Measurements from ENCODE around the gene DNAJC30. TPM values are rescaled to one million over a fixed set of nuclear protein-coding genes. Genes with fewer than 3 reads are reported as not detected.

DNAJC30 gene
- total RNA-seq, 1 experiment from 2014 or later, result 8.5 TPM

DNA sequence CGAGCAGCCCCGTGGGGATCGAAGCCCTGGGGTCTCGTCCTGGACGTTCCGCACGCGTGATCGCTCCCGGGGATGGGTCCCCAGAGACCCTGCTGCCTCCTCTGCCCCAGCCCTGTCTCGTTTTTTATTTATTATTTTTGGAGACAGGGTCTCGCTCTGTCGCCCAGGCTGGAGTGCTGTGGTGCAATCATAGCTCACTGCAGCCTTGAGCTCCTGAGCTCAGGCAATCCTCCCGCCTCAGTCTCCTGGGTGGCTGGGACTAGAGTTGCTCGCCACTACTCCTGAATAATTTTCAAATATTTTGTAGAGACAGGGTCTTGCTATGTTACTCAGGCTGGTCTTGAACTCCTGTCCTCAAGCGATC is 36.5 kb upstream of the DNAJC30 start:
- Histone ChIP-seq H3K9ac (ENCODE audit: low read length) (peak overlapping the region; percentile 34; the same call in 1 of the 2 replicates), H3K36me3 (ENCODE audit: control insufficient read depth in 1 of 2, insufficient read depth in 2 of 2, low read length in 2 of 2) (no peaks in the 10 kb centered on the region), H3K79me2 (ENCODE audit: insufficient read depth, low read length) (peaks cover 40% of the 10 kb centered on the region), H3K9me2 (ENCODE audit: insufficient read depth) (no peaks in the 10 kb centered on the region), H3K4me1 (ENCODE audit: control insufficient read depth in 1 of 2, insufficient read depth in 2 of 2, low read length in 2 of 2) (peaks cover 55 to 65% of the 10 kb centered on the region in 2 experiments), H3K4me2 (ENCODE audit: low read length) (peak overlapping the region; percentile 77), H3K27ac (ENCODE audit: low read depth, low read length) (no peak overlapping the region), H3K4me3 (replicated peaks in 1 of 2; ENCODE audit: low read depth in 1 of 2, low read length in 2 of 2) (peak overlapping the region; percentile 31 to 44), H3K27me3 (ENCODE audit: insufficient read depth, low read length) (no peaks in the 10 kb centered on the region), H3K9me3 (ENCODE audit: control insufficient read depth in 1 of 2, insufficient read depth in 1 of 2, low read depth in 1 of 2, low read length in 2 of 2) (no peaks in the 10 kb centered on the region), H4K20me1 (ENCODE audit: insufficient read depth) (peaks cover 8% of the 10 kb centered on the region; the same call in 1 of the 2 replicates), H2AFZ (ENCODE audit: low read depth, low read length, poor library complexity, severe bottlenecking) (no peak overlapping the region)
- intact Hi-C loops (cut with micrococcal nuclease), result loop anchor here (10.0 kb wide), 1 partner anchor 55 kb away; the partner anchor contains the start of gene VPS37D
- BruUV-seq (replicated peaks), result no TSS peak
- peak; percentile 2; the same call in 1 of the 2 replicates for ATAC-seq
- ChIA-PET CTCF (interaction anchor here (1.0 to 2.0 kb wide), 4 partner anchors 12 to 113 kb away, joined by 3 to 6 read pairs (median 6); no protein-coding TSS in a partner anchor), RAD21 (ENCODE audit: low non-redundant PET in 1 of 2, low total read pairs in 2 of 2, uncharacterized antibody in 2 of 2, unreplicated experiment in 2 of 2) (interaction anchor here in 1 of 2 experiments (1.4 kb wide), 1 partner anchor 13 kb away, joined by 3 read pairs; no protein-coding TSS in a partner anchor), POLR2A (interaction anchor here (0.9 to 1.6 kb wide), 2 partner anchors 12 to 42 kb away, joined by 3 to 5 read pairs; no protein-coding TSS in a partner anchor)
- no peak for TF ChIP-seq ELF1 (IDR thresholded peaks at IDR 0.05; ENCODE audit: borderline replicate concordance, low read depth)
- no peak for TF ChIP-seq RAD21 (IDR thresholded peaks at IDR 0.05; ENCODE audit: low read depth)
- TF ChIP-seq POLR2AphosphoS5 (IDR thresholded peaks at IDR 0.05; ENCODE audit: low read depth, low read length), result no peak
- TF ChIP-seq ZNF274 (IDR thresholded peaks at IDR 0.05; ENCODE audit: low read depth, low read length), result no peak
- no peak for TF ChIP-seq CBX3 (IDR thresholded peaks at IDR 0.05; ENCODE audit: low read depth)
- TF ChIP-seq JUND (IDR thresholded peaks at IDR 0.05), result no peak
- no peak for TF ChIP-seq ZFX (IDR thresholded peaks at IDR 0.05)
- no peak for TF ChIP-seq FOSL1 (IDR thresholded peaks at IDR 0.05; ENCODE audit: low read depth)
- TF ChIP-seq CEBPB (IDR thresholded peaks at IDR 0.05; ENCODE audit: low read depth), result no peak
- no peak for TF ChIP-seq POLR2A (IDR thresholded peaks at IDR 0.05; ENCODE audit: borderline replicate concordance, extremely low read depth, insufficient read depth, insufficient read length)
- no peak for TF ChIP-seq TCF7L2 (IDR thresholded peaks at IDR 0.05; ENCODE audit: borderline replicate concordance, extremely low read depth, insufficient read depth, insufficient read length)
- TF ChIP-seq SRF (IDR thresholded peaks at IDR 0.05; ENCODE audit: low read depth), result no peak
- no peak for TF ChIP-seq EGR1 (IDR thresholded peaks at IDR 0.05; ENCODE audit: low read depth)
- TF ChIP-seq, protein P1, sequence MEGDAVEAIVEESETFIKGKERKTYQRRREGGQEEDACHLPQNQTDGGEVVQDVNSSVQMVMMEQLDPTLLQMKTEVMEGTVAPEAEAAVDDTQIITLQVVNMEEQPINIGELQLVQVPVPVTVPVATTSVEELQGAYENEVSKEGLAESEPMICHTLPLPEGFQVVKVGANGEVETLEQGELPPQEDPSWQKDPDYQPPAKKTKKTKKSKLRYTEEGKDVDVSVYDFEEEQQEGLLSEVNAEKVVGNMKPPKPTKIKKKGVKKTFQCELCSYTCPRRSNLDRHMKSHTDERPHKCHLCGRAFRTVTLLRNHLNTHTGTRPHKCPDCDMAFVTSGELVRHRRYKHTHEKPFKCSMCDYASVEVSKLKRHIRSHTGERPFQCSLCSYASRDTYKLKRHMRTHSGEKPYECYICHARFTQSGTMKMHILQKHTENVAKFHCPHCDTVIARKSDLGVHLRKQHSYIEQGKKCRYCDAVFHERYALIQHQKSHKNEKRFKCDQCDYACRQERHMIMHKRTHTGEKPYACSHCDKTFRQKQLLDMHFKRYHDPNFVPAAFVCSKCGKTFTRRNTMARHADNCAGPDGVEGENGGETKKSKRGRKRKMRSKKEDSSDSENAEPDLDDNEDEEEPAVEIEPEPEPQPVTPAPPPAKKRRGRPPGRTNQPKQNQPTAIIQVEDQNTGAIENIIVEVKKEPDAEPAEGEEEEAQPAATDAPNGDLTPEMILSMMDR (IDR thresholded peaks at IDR 0.05 in 2 of 3, conservative IDR thresholded peaks at IDR 0.05 in 1 of 3; ENCODE audit: borderline replicate concordance in 1 of 3, insufficient read depth in 1 of 3, low read depth in 2 of 3, low read length in 2 of 3), result no peak
- TF ChIP-seq YY1 (IDR thresholded peaks at IDR 0.05; ENCODE audit: extremely low read depth, insufficient replicate concordance, low read depth, low read length), result no peak
- TF ChIP-seq, protein P2, sequence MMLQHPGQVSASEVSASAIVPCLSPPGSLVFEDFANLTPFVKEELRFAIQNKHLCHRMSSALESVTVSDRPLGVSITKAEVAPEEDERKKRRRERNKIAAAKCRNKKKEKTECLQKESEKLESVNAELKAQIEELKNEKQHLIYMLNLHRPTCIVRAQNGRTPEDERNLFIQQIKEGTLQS (IDR thresholded peaks at IDR 0.05), result no peak
- TF ChIP-seq, protein P3, sequence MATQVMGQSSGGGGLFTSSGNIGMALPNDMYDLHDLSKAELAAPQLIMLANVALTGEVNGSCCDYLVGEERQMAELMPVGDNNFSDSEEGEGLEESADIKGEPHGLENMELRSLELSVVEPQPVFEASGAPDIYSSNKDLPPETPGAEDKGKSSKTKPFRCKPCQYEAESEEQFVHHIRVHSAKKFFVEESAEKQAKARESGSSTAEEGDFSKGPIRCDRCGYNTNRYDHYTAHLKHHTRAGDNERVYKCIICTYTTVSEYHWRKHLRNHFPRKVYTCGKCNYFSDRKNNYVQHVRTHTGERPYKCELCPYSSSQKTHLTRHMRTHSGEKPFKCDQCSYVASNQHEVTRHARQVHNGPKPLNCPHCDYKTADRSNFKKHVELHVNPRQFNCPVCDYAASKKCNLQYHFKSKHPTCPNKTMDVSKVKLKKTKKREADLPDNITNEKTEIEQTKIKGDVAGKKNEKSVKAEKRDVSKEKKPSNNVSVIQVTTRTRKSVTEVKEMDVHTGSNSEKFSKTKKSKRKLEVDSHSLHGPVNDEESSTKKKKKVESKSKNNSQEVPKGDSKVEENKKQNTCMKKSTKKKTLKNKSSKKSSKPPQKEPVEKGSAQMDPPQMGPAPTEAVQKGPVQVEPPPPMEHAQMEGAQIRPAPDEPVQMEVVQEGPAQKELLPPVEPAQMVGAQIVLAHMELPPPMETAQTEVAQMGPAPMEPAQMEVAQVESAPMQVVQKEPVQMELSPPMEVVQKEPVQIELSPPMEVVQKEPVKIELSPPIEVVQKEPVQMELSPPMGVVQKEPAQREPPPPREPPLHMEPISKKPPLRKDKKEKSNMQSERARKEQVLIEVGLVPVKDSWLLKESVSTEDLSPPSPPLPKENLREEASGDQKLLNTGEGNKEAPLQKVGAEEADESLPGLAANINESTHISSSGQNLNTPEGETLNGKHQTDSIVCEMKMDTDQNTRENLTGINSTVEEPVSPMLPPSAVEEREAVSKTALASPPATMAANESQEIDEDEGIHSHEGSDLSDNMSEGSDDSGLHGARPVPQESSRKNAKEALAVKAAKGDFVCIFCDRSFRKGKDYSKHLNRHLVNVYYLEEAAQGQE (IDR thresholded peaks at IDR 0.05; ENCODE audit: low read depth), result no peak
- TF ChIP-seq, protein P4, sequence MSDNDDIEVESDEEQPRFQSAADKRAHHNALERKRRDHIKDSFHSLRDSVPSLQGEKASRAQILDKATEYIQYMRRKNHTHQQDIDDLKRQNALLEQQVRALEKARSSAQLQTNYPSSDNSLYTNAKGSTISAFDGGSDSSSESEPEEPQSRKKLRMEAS (IDR thresholded peaks at IDR 0.05), result no peak
- TF ChIP-seq EZH2 (IDR thresholded peaks at IDR 0.05), result no peak
- TF ChIP-seq EZH2phosphoT487 (IDR thresholded peaks at IDR 0.05; ENCODE audit: borderline replicate concordance), result no peak
- no peak for DNase-seq (ENCODE audit: low read depth, low spot score)

Data from HCT116 (cell line).